GM18909 (cell line): ENCODE results near the gene PPP1R9A.

ENCODE experiments used
- ATAC-seq: cut with Tn5 transposase; IDR thresholded peaks from one replicate; pipeline ENCODE4 v1.9.1; 2021; ENCODE audit warnings: mild to moderate bottlenecking; ENCODE audit not compliant: unreplicated experiment, poor library complexity

The PPP1R9A gene

GRCh38 chr7:95296456-95296855 is 389.1 kb downstream of the PPP1R9A start:
- ATAC-seq, result no peak

- no peak for ATAC-seq
These were observed 389.6 kb downstream of the PPP1R9A start for GRCh38 chr7:95297041-95297440.

GRCh38 chr7:95298091-95298490 is 390.7 kb downstream of the PPP1R9A start:
- ATAC-seq, result no peak

- no peak for ATAC-seq
These were observed 395.9 kb downstream of the PPP1R9A start for GRCh38 chr7:95303013-95303905.

- ATAC-seq, result no peak
These were observed 397.6 kb downstream of the PPP1R9A start for GRCh38 chr7:95304990-95305389.

- ATAC-seq, result no peak
These were observed 402.6 kb downstream of the PPP1R9A start for GRCh38 chr7:95309951-95310350.

- ATAC-seq, result no peak
These were observed 404.0 kb downstream of the PPP1R9A start for GRCh38 chr7:95311389-95311788.

- no peak for ATAC-seq
These were observed 405.2 kb downstream of the PPP1R9A start for GRCh38 chr7:95312561-95312960.

GRCh38 chr7:95316588-95316987 is 409.2 kb downstream of the PPP1R9A start:
- ATAC-seq, result peak; percentile 88

- no peak for ATAC-seq
These were observed 410.2 kb downstream of the PPP1R9A start for GRCh38 chr7:95317546-95317945.

GRCh38 chr7:95317966-95318365 is 410.6 kb downstream of the PPP1R9A start:
- ATAC-seq, result no peak

GRCh38 chr7:95318501-95319100 is 411.2 kb downstream of the PPP1R9A start:
- no peak for ATAC-seq

- ATAC-seq, result no peak
These were observed 412.2 kb downstream of the PPP1R9A start for GRCh38 chr7:95319570-95319969.

- ATAC-seq, result no peak
These were observed 413.3 kb downstream of the PPP1R9A start for GRCh38 chr7:95320651-95321050.

- ATAC-seq, result no peak
These were observed 414.3 kb downstream of the PPP1R9A start for GRCh38 chr7:95321720-95322119.

- no peak for ATAC-seq
These were observed 415.0 kb downstream of the PPP1R9A start for GRCh38 chr7:95322396-95322795.

- ATAC-seq, result no peak
These were observed 415.5 kb downstream of the PPP1R9A start for GRCh38 chr7:95322854-95323253.

- no peak for ATAC-seq
These were observed 416.2 kb downstream of the PPP1R9A start for GRCh38 chr7:95323410-95324129.

GRCh38 chr7:95324431-95324830 is 417.0 kb downstream of the PPP1R9A start, which contains the start of gene PON1:
PON1 (minus strand) TSS chr7:95324532; CDS start chr7:95324475, 57 bp downstream.
- ATAC-seq, result peak; percentile 86

GRCh38 chr7:95327356-95327755 is 420.0 kb downstream of the PPP1R9A start:
- no peak for ATAC-seq
